BLaER1 (cell line): ENCODE measurements around the gene ECE1.
A peak's percentile ranks its signal among the peaks of the same experiment; 100 is the strongest.

ENCODE experiments used
- H3K27ac ChIP-seq: shearing (Covaris generic); formaldehyde crosslinking; 2 replicates; pipeline ENCODE4 v1.8.1; 2022
- H3K27me3 ChIP-seq: shearing (Covaris generic); formaldehyde crosslinking; 2 replicates; pipeline ENCODE4 v1.8.1; 2022
- H3K36me3 ChIP-seq: shearing (Covaris generic); formaldehyde crosslinking; 2 replicates; pipeline ENCODE4 v1.8.1; 2022
- H3K4me1 ChIP-seq: shearing (Covaris generic); formaldehyde crosslinking; 2 replicates; pipeline ENCODE4 v1.8.1; 2022
- H3K4me2 ChIP-seq: shearing (Covaris generic); formaldehyde crosslinking; 2 replicates; pipeline ENCODE4 v1.8.1; 2022
- H3K4me3 ChIP-seq: shearing (Covaris generic); formaldehyde crosslinking; 2 replicates; pipeline ENCODE4 v1.8.1; 2022
- H3K9ac ChIP-seq: shearing (Covaris generic); formaldehyde crosslinking; 2 replicates; pipeline ENCODE4 v1.8.1; 2022
- H3K9me3 ChIP-seq: shearing (Covaris generic); formaldehyde crosslinking; 2 replicates; pipeline ENCODE4 v1.8.1; 2022
- H4K20me1 ChIP-seq: shearing (Covaris generic); formaldehyde crosslinking; 2 replicates; pipeline ENCODE4 v1.8.1; 2022
- Cebpa-rat ChIP-seq: shearing (Covaris generic); IDR thresholded peaks from 2 replicates; pipeline ENCODE4 v1.8.1; 2022

Gene ECE1

DNA sequence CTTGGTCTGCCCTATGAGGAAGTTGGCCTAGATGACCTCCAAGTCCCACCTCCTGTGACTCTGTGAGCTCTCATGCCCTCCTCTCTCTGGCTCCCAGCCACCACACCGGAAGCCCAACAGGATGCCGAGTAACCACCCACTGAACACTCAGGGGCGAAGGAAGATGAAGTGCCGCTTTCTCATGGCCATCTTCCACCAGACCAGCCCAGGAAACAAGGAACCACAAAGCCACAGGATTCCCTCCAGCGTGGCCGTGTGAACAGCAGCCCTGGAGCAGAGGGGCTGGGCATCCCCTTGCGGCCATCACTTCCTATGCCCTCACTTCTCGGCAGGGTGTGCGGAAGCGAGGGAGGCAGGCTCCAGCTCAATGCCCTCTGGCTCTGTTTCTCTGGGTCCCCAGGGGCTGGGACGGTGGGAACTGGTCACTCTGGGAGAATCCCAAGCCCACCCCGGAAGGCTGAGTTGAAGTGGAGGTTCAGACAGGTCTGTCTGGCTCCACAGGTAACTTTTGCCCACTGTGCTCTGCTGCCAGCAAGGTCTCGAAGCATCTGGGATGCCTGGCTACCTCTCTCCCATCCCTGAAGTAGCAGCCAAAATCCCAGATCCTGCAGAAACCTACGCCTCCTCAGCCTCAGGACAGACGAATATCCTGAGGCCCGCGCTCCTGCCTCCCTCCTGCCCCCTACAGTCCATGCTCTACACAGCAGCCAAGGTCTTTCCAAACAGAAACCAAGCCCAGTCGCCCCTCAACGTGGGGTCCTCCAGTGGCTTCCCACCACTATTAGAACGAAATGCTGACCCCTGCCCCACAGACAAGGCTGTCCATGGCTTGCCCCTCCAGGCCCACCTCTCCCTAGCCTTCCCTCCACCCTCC is 44.2 kb upstream of the ECE1 start:
- peak overlapping the region; percentile 42 for H3K9ac ChIP-seq
- peaks cover 74% of the 10 kb centered on the region for H4K20me1 ChIP-seq
- H3K9me3 ChIP-seq: no peaks in the 10 kb centered on the region
- peak overlapping the region; percentile 54; the same call in 1 of the 2 replicates for H3K27ac ChIP-seq
- H3K36me3 ChIP-seq: no peaks in the 10 kb centered on the region
- peaks cover 78% of the 10 kb centered on the region for H3K4me1 ChIP-seq
- H3K4me3 ChIP-seq: peak overlapping the region; percentile 52
- peak overlapping the region; percentile 98 for H3K4me2 ChIP-seq
- no peak for TF ChIP-seq Cebpa-rat
- no peaks in the 10 kb centered on the region for H3K27me3 ChIP-seq

DNA sequence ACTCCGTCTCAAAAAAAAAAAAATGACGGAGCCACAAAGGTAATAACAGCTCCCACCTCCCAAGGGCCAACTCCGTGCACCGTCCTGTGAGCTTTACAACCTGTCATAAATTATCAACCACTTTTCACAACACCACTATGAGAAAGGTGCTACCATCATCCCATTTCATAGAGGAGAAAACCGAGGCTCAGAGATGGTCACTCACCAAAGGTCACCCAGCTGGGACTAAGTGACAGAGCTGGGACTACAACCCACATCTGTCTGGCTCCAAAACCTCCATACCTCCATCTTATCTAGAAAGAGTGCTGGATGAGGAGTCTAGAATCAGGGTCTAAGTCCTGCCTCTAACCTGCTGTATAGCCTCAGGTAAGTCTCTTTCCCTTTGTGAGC is 43.6 kb upstream of the ECE1 start:
- Histone ChIP-seq H3K4me3 (no peak overlapping the region), H3K36me3 (no peaks in the 10 kb centered on the region), H3K27me3 (no peaks in the 10 kb centered on the region), H3K4me1 (peaks cover 78% of the 10 kb centered on the region), H3K9ac (no peak overlapping the region), H4K20me1 (peaks cover 68% of the 10 kb centered on the region), H3K9me3 (no peaks in the 10 kb centered on the region), H3K27ac (no peak overlapping the region), H3K4me2 (peak overlapping the region; percentile 98)
- no peak for TF ChIP-seq Cebpa-rat

DNA sequence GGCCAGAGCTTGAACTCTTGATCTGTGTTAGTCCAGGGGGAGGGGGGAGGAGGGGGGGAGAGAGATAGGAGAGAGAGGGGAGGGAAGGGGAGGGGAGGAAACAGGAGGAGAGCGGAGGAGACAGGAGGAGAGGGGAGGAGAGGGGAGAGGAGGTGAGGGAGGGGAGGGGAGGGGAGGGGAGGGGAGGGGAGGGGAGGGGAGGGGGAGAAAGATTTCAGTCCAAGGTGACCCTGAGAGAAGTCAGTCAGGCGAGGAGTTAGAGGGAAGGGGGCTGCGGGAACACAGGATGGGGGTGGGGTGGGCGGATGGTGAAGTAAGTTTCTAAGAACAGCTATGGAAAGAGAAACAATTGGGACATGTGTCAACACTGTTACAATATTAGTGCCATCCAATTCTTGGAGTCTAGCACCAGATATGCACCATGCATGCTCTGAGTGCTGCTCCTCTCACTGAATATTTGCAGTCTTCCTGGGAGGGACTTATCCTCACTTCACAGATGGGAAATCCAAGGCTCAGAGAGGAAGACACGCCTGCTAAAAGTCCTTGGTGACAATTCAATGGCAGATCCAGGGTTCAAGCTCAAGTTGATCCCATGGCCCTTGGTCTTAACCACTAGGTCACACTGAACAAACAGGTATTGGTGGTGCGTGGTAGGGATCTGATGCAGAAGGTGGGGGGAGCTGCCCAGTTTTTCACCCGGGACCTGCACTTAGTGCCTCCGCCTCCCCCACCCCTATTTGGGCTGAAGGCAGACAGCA is 42.5 kb upstream of the ECE1 start:
- Histone ChIP-seq H3K27me3 (no peaks in the 10 kb centered on the region), H3K27ac (no peak overlapping the region), H4K20me1 (peaks cover 57% of the 10 kb centered on the region), H3K36me3 (no peaks in the 10 kb centered on the region), H3K4me3 (no peak overlapping the region), H3K4me2 (peak overlapping the region; percentile 66), H3K9me3 (no peaks in the 10 kb centered on the region), H3K4me1 (peaks cover 67% of the 10 kb centered on the region), H3K9ac (no peak overlapping the region)
- TF ChIP-seq Cebpa-rat: no peak

DNA sequence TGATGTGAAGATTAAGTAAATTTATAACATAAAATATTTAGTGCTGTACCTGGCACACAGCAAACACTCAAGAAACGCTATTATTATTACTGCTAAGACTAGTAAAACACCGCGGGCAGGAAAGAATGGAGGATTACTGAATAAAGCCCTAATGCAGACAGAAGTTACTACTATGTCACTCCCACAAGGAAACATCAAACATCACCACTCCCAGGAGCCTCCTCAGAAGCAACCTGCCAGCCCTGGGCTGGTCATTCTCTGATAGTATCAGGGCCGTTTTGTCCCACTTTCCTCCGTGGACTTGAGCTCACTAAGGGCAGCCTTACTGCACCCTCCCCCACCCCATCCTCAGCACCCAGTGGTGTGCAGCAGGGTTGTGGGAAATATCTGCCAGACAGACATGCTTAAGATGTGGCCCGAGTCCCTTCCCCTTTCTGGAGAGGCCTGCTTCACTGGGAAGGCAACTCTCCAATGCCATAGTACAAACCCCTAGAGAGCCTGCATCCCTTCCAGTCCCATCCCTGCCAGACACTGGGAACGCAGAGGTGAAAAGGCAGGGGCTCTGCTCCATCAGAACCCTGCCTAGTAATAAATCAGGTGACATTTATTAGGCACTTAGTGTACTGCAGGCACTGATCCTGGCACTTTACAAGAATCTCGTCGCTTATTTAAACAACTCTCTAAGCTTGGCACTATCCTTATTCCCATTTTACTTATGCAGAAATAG is 41.7 kb upstream of the ECE1 start:
- Histone ChIP-seq H3K27ac (no peak overlapping the region), H3K4me2 (peak overlapping the region; percentile 66), H3K4me3 (no peak overlapping the region), H3K36me3 (no peaks in the 10 kb centered on the region), H3K27me3 (no peaks in the 10 kb centered on the region), H3K9me3 (no peaks in the 10 kb centered on the region), H3K4me1 (peaks cover 67% of the 10 kb centered on the region), H4K20me1 (peaks cover 56% of the 10 kb centered on the region), H3K9ac (no peak overlapping the region)
- TF ChIP-seq Cebpa-rat: no peak

DNA sequence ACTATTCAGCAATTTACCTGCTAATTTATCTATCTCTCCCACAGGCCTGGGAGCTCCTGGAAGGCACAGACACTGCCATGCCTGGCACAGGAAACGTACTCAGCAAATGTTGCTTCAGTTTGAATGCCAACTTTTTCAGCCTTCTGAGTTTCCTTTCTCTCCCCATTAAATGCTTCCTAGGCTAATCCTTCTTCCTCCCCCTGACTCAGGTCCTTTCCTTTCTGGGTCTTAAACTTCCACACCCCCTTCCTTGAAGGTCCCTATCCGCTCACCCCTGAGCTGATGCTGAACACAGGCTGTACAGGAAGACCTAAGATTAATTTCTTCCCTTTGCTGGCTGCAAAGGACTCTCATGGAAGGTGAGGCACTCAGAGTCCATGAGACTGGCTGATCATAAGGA is 40.3 kb upstream of the ECE1 start:
- Histone ChIP-seq H3K36me3 (no peaks in the 10 kb centered on the region), H3K4me3 (no peak overlapping the region), H3K4me2 (no peak overlapping the region), H3K27me3 (no peaks in the 10 kb centered on the region), H3K4me1 (peaks cover 67% of the 10 kb centered on the region), H4K20me1 (peaks cover 46% of the 10 kb centered on the region), H3K27ac (no peak overlapping the region), H3K9me3 (no peaks in the 10 kb centered on the region), H3K9ac (no peak overlapping the region)
- TF ChIP-seq Cebpa-rat: no peak

DNA sequence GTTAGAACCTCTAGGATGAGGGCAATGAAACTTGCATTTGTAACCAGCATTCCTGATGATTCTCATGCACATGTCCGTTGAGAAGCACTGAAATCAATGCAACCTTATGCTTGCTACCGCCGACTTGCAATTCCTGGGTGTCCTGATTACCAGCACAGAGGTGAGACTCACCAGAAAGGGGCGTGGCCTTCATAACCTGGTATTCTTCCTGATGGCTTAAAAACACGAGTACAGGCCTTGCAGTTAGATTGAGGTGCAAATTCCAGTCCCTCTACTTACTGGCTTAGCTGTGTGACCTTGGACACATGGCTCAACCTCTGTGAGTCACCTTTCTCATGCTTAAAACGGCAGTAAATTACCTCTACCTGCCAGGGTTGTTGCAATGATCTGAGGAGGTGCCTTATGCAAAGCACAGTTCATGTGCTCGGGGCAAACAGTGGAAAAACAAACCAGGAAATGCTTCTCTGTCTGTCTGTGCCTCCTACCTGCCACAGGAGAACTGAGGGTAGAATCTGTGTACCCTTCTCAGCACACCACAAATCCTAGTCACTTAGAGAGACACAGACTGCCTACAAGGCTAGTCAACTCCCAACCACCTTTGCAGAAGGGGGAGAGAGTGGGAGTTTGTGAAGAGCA is 39.1 kb upstream of the ECE1 start:
- no peak for TF ChIP-seq Cebpa-rat
- Histone ChIP-seq H3K36me3 (no peaks in the 10 kb centered on the region), H3K27ac (no peak overlapping the region), H3K27me3 (no peaks in the 10 kb centered on the region), H3K4me3 (no peak overlapping the region), H3K4me1 (peaks cover 67% of the 10 kb centered on the region), H3K9ac (no peak overlapping the region), H3K9me3 (no peaks in the 10 kb centered on the region), H4K20me1 (peaks cover 34% of the 10 kb centered on the region), H3K4me2 (no peak overlapping the region)

DNA sequence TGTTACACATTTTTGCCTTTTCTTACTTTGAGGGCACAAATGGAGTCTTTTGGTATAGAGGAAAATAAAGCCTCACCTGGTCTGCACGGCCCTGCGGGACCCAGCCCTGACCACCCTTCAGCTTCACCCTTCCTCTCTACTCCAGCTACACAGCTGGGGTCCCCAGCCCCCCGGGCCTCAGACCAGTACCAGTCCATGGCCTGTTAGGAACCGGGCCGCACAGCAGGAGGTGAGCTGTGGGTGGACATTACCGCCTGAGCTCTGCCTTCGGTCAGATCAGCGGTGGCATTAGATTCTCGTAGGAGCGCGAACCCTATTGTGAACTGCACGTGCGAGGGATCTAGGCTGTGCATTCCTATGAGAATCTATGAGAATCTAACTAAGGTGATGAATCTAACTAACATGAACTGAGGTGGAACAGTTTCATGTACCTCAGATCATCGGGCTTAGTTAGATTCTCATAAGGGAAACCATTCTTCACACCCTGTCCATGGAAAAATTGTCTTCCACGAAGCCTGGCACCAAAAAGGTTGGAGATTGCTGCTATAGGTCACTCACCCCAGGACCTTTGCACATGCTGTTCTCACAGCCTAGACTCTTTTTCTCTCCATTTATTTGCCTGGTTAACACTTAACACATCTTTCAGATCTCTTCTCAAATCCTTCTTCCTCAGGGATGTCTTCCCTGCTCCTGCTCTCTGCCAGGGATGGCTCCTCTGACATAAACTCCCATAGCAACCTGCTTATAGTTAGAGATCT is 37.5 kb upstream of the ECE1 start:
- Histone ChIP-seq H3K9me3 (no peaks in the 10 kb centered on the region), H3K4me2 (peak overlapping the region; percentile 86; the same call in 1 of the 2 replicates), H3K27me3 (no peaks in the 10 kb centered on the region), H3K27ac (no peak overlapping the region), H3K4me3 (no peak overlapping the region), H3K9ac (no peak overlapping the region), H4K20me1 (peaks cover 22% of the 10 kb centered on the region), H3K4me1 (peaks cover 68% of the 10 kb centered on the region), H3K36me3 (no peaks in the 10 kb centered on the region)
- TF ChIP-seq Cebpa-rat: no peak

DNA sequence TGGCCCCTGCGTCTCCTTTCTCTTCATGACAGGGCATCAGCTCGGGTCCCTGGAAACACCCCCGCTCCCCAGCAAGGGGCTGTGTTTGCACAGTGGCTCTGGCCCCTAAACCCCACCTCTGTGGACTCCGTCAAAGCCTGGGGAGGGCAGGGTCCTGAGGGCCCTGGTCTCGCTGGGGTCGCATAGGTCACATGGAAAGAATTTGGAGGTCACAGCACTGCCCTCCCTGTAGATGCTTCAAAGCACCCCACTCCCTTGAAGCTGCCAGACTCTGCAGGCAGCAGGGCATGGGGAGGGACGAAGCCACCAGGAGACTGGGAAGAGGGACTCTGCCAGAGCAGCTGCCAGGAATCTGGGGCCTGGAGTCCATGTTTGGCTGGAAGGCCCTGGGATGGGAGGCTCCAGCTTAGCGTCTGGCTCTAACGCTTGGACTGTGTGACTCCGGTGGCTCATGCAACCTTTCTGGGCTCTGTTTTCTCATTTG is 36.6 kb upstream of the ECE1 start:
- no peak overlapping the region for H3K4me3 ChIP-seq
- peaks cover 70% of the 10 kb centered on the region for H3K4me1 ChIP-seq
- H3K9ac ChIP-seq: no peak overlapping the region
- peaks cover 18% of the 10 kb centered on the region for H4K20me1 ChIP-seq
- H3K27ac ChIP-seq: no peak overlapping the region
- H3K27me3 ChIP-seq: no peaks in the 10 kb centered on the region
- peak overlapping the region; percentile 86 for H3K4me2 ChIP-seq
- no peak for TF ChIP-seq Cebpa-rat
- no peaks in the 10 kb centered on the region for H3K36me3 ChIP-seq
- H3K9me3 ChIP-seq: no peaks in the 10 kb centered on the region
